Activated naive CD4-positive, alpha-beta T cell treated with anti-CD3 and anti-CD28 coated beads, Interleukin-2, amount 50 U/mL, for 24 hours (primary cell): ENCODE measurements around the gene IER5.

Source experiments
- H3K27ac Mint-ChIP-seq: one replicate; pipeline ENCODE4 v1.8.0; 2021; ENCODE audit warnings: mild to moderate bottlenecking, mixed read lengths
- H3K27me3 Mint-ChIP-seq: one replicate; pipeline ENCODE4 v1.8.0; 2021; ENCODE audit warnings: mixed read lengths
- H3K36me3 Mint-ChIP-seq: one replicate; pipeline ENCODE4 v1.8.0; 2021; ENCODE audit warnings: mixed read lengths
- H3K4me1 Mint-ChIP-seq: one replicate; pipeline ENCODE4 v1.8.0; 2021; ENCODE audit warnings: mixed read lengths
- H3K4me3 Mint-ChIP-seq: one replicate; pipeline ENCODE4 v1.8.0; 2021; ENCODE audit warnings: mild to moderate bottlenecking, mixed read lengths
- H3K9me3 Mint-ChIP-seq: one replicate; pipeline ENCODE4 v1.8.0; 2021; ENCODE audit warnings: mixed read lengths

Gene IER5

DNA sequence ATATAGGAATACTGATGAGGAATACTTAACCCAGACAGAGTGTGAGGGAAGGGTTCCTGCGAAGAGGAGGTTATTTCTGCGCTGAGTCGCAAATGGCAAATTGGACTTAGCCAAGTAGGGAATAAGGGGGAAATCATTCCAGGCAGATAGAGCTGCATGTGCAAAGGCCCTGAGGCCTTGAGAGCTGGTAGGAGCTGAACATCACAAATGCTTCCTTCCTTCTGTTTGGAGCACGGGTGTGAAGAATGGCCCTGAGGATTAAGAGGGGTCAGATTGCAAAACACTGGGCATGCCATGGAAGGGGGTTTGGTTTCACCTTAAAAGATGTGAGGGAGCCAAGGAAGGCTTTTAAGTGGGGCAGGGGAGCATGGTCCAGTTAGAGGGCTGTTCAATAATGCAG lies 12.4 kb downstream of the IER5 start:
- H3K36me3 Mint-ChIP-seq = no peaks in the 10 kb centered on the region
- no peaks in the 10 kb centered on the region for H3K27me3 Mint-ChIP-seq
- H3K9me3 Mint-ChIP-seq = peaks cover 4% of the 10 kb centered on the region
- peaks cover 83% of the 10 kb centered on the region for H3K4me1 Mint-ChIP-seq
- H3K27ac Mint-ChIP-seq = peak overlapping the region; percentile 97
- peak overlapping the region; percentile 83 for H3K4me3 Mint-ChIP-seq

- peaks cover 84% of the 10 kb centered on the region for H3K4me1 Mint-ChIP-seq
- no peaks in the 10 kb centered on the region for H3K36me3 Mint-ChIP-seq
- H3K9me3 Mint-ChIP-seq = peaks cover 4% of the 10 kb centered on the region
- no peak overlapping the region for H3K4me3 Mint-ChIP-seq
- H3K27me3 Mint-ChIP-seq = no peaks in the 10 kb centered on the region
- H3K27ac Mint-ChIP-seq = peak overlapping the region; percentile 42
Observed at GRCh38 chr1:181101581-181102226, 13.2 kb downstream of the IER5 start.

- H3K36me3 Mint-ChIP-seq = no peaks in the 10 kb centered on the region
- peaks cover 83% of the 10 kb centered on the region for H3K4me1 Mint-ChIP-seq
- H3K27ac Mint-ChIP-seq = no peak overlapping the region
- H3K27me3 Mint-ChIP-seq = no peaks in the 10 kb centered on the region
- H3K4me3 Mint-ChIP-seq = no peak overlapping the region
- peaks cover 4% of the 10 kb centered on the region for H3K9me3 Mint-ChIP-seq
Observed at GRCh38 chr1:181102841-181103240, 14.3 kb downstream of the IER5 start.

DNA sequence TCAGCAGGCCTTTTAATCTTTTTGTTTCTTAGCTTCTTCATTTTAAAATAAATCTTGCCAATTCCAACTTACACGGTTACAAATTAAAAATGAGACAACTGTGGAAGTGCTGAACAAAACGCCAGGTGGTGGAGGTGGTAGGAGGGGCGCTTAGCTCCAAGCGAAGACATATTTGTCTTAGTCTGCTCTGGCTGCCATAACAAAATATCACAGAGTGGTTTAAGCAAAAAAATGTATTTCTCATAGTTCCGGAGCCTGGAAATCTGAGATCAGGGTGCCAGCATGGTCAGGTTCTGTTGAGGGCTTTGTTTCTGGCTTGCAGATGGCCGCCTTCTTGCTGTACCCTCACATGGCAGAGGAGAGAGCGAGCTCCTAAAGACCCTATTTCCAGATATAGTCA lies 14.9 kb downstream of the IER5 start:
- peaks cover 4% of the 10 kb centered on the region for H3K9me3 Mint-ChIP-seq
- no peak overlapping the region for H3K27ac Mint-ChIP-seq
- H3K4me3 Mint-ChIP-seq = peak overlapping the region; percentile 15
- H3K36me3 Mint-ChIP-seq = no peaks in the 10 kb centered on the region
- no peaks in the 10 kb centered on the region for H3K27me3 Mint-ChIP-seq
- peaks cover 83% of the 10 kb centered on the region for H3K4me1 Mint-ChIP-seq

DNA sequence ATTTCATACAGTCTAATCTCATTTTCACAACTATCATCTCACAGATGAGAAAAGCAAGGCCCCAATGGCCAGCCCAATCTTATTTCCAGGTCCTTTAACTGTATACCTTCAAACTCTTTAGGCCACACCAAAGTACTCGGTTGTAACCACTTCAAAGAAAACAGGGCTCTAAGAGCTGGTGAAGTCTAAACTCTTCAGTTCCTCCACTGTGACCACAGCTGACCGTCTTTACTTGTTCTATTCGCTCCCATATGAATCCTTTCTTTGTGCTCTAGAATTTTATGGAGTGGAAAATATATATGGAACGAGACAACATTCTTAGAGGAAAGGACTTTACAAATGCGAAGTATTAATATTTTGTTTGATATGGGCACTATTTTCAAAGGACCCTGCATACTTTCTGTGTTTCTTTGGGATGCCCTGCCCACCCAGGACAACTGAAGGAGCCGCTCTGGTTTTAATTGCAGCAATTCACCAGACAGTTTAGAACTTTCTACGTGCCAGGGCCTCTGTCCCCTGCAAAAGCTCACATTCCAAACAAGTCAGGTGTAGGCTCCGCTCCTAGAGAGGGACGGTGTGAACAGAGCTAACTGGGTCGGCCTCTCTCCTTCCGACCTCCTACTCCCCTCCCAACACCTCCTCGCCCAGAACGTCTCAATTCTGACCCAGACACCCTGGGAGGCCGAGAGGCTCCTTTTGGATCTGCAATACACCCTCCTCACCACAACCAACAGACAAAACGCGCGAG lies 15.7 kb downstream of the IER5 start:
- H3K9me3 Mint-ChIP-seq = peaks cover 4% of the 10 kb centered on the region
- H3K4me3 Mint-ChIP-seq = peak overlapping the region; percentile 85
- H3K36me3 Mint-ChIP-seq = no peaks in the 10 kb centered on the region
- H3K27me3 Mint-ChIP-seq = no peaks in the 10 kb centered on the region
- peaks cover 80% of the 10 kb centered on the region for H3K4me1 Mint-ChIP-seq
- H3K27ac Mint-ChIP-seq = peak overlapping the region; percentile 39

DNA sequence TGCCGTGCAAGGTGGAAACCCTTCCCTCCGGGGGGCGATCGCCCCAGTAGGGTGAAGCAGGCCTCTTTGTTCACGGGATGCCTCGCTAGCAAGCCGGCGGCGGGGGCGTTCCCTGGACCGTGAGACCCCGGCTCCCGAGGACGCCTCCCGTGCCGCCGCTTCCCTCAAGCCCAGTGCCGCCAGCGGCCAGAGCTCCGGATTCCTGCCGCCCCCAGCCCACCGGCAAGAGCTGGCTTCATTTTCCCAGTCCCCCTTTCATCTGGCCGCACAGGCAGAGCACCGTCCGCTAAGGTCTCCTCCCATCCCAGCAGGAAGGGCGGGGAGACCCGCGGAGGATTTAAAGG lies 16.3 kb downstream of the IER5 start:
- Mint-ChIP-seq H3K4me1 (peaks cover 74% of the 10 kb centered on the region), H3K27ac (peak overlapping the region; percentile 39), H3K36me3 (no peaks in the 10 kb centered on the region), H3K27me3 (no peaks in the 10 kb centered on the region), H3K4me3 (peak overlapping the region; percentile 85), H3K9me3 (peaks cover 4% of the 10 kb centered on the region)

- H3K9me3 Mint-ChIP-seq = peaks cover 4% of the 10 kb centered on the region
- no peaks in the 10 kb centered on the region for H3K27me3 Mint-ChIP-seq
- H3K27ac Mint-ChIP-seq = peak overlapping the region; percentile 94
- no peaks in the 10 kb centered on the region for H3K36me3 Mint-ChIP-seq
- H3K4me1 Mint-ChIP-seq = peaks cover 68% of the 10 kb centered on the region
- H3K4me3 Mint-ChIP-seq = peak overlapping the region; percentile 90
Observed at GRCh38 chr1:181105134-181106021, 16.9 kb downstream of the IER5 start.

GRCh38 chr1:181106022-181106312 lies 17.5 kb downstream of the IER5 start:
- H3K27ac Mint-ChIP-seq = peak overlapping the region; percentile 94
- peak overlapping the region; percentile 90 for H3K4me3 Mint-ChIP-seq
- H3K36me3 Mint-ChIP-seq = no peaks in the 10 kb centered on the region
- peaks cover 62% of the 10 kb centered on the region for H3K4me1 Mint-ChIP-seq
- no peaks in the 10 kb centered on the region for H3K27me3 Mint-ChIP-seq
- H3K9me3 Mint-ChIP-seq = no peaks in the 10 kb centered on the region

- H3K4me1 Mint-ChIP-seq = peaks cover 57% of the 10 kb centered on the region
- no peak overlapping the region for H3K27ac Mint-ChIP-seq
Observed at GRCh38 chr1:181106479-181106878, 18.0 kb downstream of the IER5 start.

DNA sequence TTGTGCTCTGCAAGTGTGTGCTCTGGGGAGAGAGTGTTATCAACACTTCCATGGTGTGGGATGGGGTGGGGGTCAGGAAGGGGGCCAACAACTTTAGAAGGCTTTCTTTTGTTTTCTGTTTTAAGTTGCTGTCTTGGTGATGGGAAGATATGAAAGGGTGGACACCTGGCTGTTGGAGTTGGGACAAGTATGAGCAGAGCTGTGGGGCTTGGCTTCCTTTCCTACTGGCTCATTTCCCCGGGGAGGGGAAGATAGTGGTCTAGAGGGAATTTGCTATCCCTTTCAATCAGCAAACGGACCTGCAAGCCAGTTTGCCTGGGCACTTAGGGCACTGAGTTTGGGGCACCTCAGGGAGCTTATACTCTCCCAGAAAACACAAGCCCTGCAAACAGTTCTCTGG lies 19.2 kb downstream of the IER5 start:
- Mint-ChIP-seq H3K4me1 (peaks cover 47% of the 10 kb centered on the region), H3K9me3 (no peaks in the 10 kb centered on the region), H3K27me3 (no peaks in the 10 kb centered on the region), H3K27ac (no peak overlapping the region), H3K36me3 (no peaks in the 10 kb centered on the region), H3K4me3 (no peak overlapping the region)

More at GRCh38 chr1:181106479-181106878, 18.0 kb downstream of the IER5 start:
- H3K27me3 Mint-ChIP-seq = no peaks in the 10 kb centered on the region
- no peak overlapping the region for H3K4me3 Mint-ChIP-seq
- H3K9me3 Mint-ChIP-seq = no peaks in the 10 kb centered on the region
- no peaks in the 10 kb centered on the region for H3K36me3 Mint-ChIP-seq

DNA sequence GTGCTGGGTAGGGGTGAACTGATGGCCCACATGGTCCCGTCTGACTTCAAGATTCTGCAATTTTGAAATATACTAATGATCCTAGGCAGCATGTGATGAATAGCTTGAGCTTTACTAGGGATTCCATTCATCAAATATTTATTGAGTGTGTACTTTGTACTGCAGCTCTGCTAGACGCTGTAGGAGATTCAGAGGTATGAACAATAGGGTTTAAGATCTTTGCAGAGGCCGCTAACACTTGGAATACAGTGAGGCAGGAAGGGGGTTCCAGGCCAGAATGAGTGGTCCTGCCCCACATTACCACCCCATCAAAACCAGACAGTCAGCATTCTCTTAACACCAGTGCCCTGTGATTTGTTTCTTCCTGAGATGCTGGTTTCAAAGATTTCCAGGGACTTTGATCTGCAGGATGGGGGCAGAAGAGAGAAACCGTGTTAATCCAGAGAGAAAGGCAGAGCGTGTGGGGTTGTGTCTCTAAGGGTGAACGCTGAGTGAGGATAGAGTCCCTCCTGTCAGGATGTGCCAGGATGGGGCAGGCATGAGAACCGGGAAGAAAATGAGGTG lies 19.9 kb downstream of the IER5 start:
- H3K4me1 Mint-ChIP-seq = peaks cover 41% of the 10 kb centered on the region
- H3K9me3 Mint-ChIP-seq = no peaks in the 10 kb centered on the region
- H3K36me3 Mint-ChIP-seq = no peaks in the 10 kb centered on the region
- H3K27me3 Mint-ChIP-seq = no peaks in the 10 kb centered on the region
- H3K27ac Mint-ChIP-seq = peak overlapping the region; percentile 0
- no peak overlapping the region for H3K4me3 Mint-ChIP-seq

- no peaks in the 10 kb centered on the region for H3K27me3 Mint-ChIP-seq
- H3K27ac Mint-ChIP-seq = no peak overlapping the region
- no peaks in the 10 kb centered on the region for H3K9me3 Mint-ChIP-seq
- H3K36me3 Mint-ChIP-seq = no peaks in the 10 kb centered on the region
- H3K4me3 Mint-ChIP-seq = no peak overlapping the region
- H3K4me1 Mint-ChIP-seq = peaks cover 28% of the 10 kb centered on the region
Observed at GRCh38 chr1:181110013-181110412, 21.5 kb downstream of the IER5 start.

DNA sequence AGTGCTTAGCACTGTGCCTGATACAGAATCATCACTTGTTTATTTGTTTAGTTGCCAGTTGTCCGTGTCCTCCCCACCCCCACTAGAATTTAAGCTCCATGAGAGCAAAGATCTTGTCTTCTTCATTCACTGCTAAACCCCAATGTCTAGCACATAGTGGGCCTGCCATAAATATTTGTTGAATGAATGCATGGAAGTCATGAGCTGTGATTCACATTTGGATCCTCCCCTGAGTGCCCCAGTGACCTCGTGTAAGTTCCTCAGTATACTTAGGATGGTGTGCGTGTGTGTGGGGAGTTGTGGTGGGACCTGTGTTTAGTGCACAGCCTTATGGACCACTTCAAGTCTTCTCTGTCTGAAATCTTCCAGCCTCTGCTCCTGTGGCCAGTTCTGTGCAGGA lies 23.1 kb downstream of the IER5 start:
- no peak overlapping the region for H3K27ac Mint-ChIP-seq
- peaks cover 18% of the 10 kb centered on the region for H3K4me1 Mint-ChIP-seq
- no peak overlapping the region for H3K4me3 Mint-ChIP-seq
- H3K36me3 Mint-ChIP-seq = no peaks in the 10 kb centered on the region
- no peaks in the 10 kb centered on the region for H3K9me3 Mint-ChIP-seq
- H3K27me3 Mint-ChIP-seq = no peaks in the 10 kb centered on the region

DNA sequence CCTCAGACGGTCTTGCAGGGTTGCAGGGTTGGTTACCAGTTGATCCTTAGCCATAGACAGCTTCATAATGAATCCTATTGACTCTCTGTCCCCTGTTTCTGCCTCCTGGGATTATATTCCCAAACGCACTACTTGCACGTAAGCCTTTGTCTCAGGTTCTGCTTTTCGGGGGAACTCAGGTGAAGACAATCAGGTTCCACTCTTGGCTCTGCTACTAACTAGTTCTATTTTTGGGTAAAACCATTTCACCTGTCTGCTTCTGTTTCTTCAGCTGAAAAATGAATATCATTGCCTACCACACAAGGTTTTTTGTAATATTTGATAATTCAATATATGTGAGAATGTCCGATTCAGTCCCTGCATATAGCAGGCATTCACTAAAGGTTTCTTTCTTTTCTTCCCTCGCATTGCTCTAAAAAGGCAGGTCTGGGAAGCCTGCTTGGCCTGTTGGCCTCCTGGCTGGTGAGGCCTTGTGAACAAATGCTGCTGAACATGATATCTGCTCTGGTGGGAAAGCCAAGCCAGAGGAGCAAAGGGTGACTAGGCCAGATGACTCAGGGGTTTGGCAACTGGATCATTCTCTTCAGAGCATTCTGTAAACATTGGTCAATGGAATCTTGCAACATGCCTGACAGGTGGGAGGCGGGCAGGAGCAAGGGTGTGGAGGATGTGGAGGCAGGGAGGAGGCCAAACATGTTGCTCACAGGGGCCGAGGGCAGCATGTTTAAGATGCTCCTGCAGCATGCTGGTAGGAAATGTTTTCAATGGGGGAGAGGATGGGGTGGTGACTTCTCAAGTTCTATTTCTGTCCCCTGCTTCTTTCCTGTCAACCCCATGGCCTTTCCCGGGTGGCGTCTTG lies 23.8 kb downstream of the IER5 start:
- no peaks in the 10 kb centered on the region for H3K36me3 Mint-ChIP-seq
- no peak overlapping the region for H3K27ac Mint-ChIP-seq
- peaks cover 12% of the 10 kb centered on the region for H3K4me1 Mint-ChIP-seq
- H3K4me3 Mint-ChIP-seq = no peak overlapping the region
- H3K27me3 Mint-ChIP-seq = no peaks in the 10 kb centered on the region
- no peaks in the 10 kb centered on the region for H3K9me3 Mint-ChIP-seq

GRCh38 chr1:181113059-181113641 lies 24.6 kb downstream of the IER5 start:
- Mint-ChIP-seq H3K4me3 (no peak overlapping the region), H3K36me3 (no peaks in the 10 kb centered on the region)

More at GRCh38 chr1:181113059-181113641, 24.6 kb downstream of the IER5 start:
- H3K27me3 Mint-ChIP-seq = no peaks in the 10 kb centered on the region
- no peaks in the 10 kb centered on the region for H3K9me3 Mint-ChIP-seq
- no peak overlapping the region for H3K27ac Mint-ChIP-seq
- H3K4me1 Mint-ChIP-seq = peaks cover 7% of the 10 kb centered on the region
